Stimulated activated effector memory CD8-positive, alpha-beta T cell treated with anti-CD3 and anti-CD28 coated beads, Interleukin-12 subunit alpha, Interleukin-12 subunit beta, amount 100 ng/mL, for 72 hours (primary cell): ENCODE results near the gene TAS2R46.
"Not testable (repeated sequence)": the region's sequence is repeated elsewhere in the genome, so short reads cannot be mapped to it uniquely, and the experiment has no call there.

Source experiments
- ATAC-seq: fragments of 150-1000 bp; cut with Tn5 transposase; 2 replicates; pipeline ENCODE4 v1.10.0; 2021
- DNase-seq, 2 donors: peaks; one replicate each; pipeline ENCODE4 v3.0.0; 2021 to 2022; ENCODE audit warnings: low spot score in 2 of 2
- H3K27ac Mint-ChIP-seq: one replicate; pipeline ENCODE4 v1.8.0; 2022; ENCODE audit warnings: mild to moderate bottlenecking, mixed read lengths
- H3K36me3 Mint-ChIP-seq: one replicate; pipeline ENCODE4 v1.8.0; 2022; ENCODE audit warnings: mild to moderate bottlenecking, mixed read lengths
- H3K4me1 Mint-ChIP-seq: one replicate; pipeline ENCODE4 v1.8.0; 2022; ENCODE audit warnings: mixed read lengths
- H3K4me3 Mint-ChIP-seq: one replicate; pipeline ENCODE4 v1.8.0; 2022; ENCODE audit warnings: mild to moderate bottlenecking, mixed read lengths
- H3K9me3 Mint-ChIP-seq: one replicate; pipeline ENCODE4 v1.8.0; 2022; ENCODE audit warnings: mixed read lengths

The TAS2R46 gene

GRCh38 chr12:11067514-11067913 lies 5.4 kb upstream of the TAS2R46 start:
- Mint-ChIP-seq H3K4me3 (no peak overlapping the region), H3K9me3 (no peaks in the 10 kb centered on the region), H3K36me3 (peaks cover 6% of the 10 kb centered on the region), H3K27ac (no peak overlapping the region), H3K4me1 (peaks cover 10% of the 10 kb centered on the region)
- ATAC-seq, result no peak
- no peak for DNase-seq

DNA sequence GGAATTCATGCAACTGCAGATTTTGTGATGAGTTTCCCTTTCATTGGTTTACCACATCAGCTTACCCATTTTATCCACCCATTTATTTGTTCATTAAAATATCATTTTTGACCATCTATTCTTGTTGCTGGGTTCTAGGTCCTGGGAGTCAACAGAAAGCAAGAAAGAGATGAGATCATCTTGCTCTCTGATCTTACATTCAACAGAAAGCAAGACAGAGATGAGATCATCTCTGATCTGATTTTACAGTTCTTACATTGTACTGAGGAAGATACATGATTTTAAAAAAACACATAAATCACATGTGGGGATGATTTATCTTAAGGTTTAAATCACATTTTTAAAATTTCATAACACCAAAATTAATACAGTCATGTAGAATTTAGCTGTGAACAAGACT lies 2.3 kb downstream of the TAS2R46 start:
- ATAC-seq (no peak), DNase-seq (no peak)
- Mint-ChIP-seq H3K27ac (no peak overlapping the region), H3K36me3 (peaks cover 6% of the 10 kb centered on the region), H3K4me3 (no peak overlapping the region), H3K4me1 (no peaks in the 10 kb centered on the region), H3K9me3 (no peaks in the 10 kb centered on the region)

DNA sequence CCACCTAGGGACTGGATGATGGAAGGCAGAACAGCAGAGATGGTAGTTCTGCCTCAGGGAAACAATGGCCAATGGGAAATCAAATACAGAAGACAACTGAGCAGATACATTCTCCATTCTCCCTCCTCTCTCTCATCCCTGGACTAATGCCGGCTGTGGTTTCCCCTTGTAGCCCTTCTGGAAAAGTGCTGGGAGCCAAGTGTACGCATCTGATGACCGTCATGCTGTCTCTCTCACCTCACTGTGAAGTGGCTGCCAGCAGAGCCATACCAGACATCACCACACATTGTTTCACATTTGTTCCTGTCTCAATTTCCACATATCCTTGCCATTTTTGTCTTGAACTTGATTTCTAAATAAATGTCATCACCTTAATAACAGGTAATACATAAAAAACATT lies 3.1 kb downstream of the TAS2R46 start:
- H3K4me1 Mint-ChIP-seq, result no peaks in the 10 kb centered on the region
- no peak overlapping the region for H3K4me3 Mint-ChIP-seq
- H3K9me3 Mint-ChIP-seq, result no peaks in the 10 kb centered on the region
- DNase-seq, result no peak
- H3K27ac Mint-ChIP-seq, result no peak overlapping the region
- H3K36me3 Mint-ChIP-seq, result peaks cover 6% of the 10 kb centered on the region
- no peak for ATAC-seq

- peaks cover 5% of the 10 kb centered on the region for H3K9me3 Mint-ChIP-seq
- DNase-seq, result no peak
- ATAC-seq, result no peak
These were observed 6.8 kb downstream of the TAS2R46 start for GRCh38 chr12:11055306-11055705.

GRCh38 chr12:11049806-11050531 lies 12.1 kb downstream of the TAS2R46 start:
- peaks cover 18% of the 10 kb centered on the region for H3K36me3 Mint-ChIP-seq
- not testable (repeated sequence) for H3K4me3 Mint-ChIP-seq, H3K9me3 Mint-ChIP-seq, H3K4me1 Mint-ChIP-seq, H3K27ac Mint-ChIP-seq, DNase-seq, ATAC-seq

More at GRCh38 chr12:11055306-11055705, 6.8 kb downstream of the TAS2R46 start:
- no peak overlapping the region for H3K4me3 Mint-ChIP-seq
- peaks cover 9% of the 10 kb centered on the region for H3K36me3 Mint-ChIP-seq
- no peak overlapping the region for H3K27ac Mint-ChIP-seq
- H3K4me1 Mint-ChIP-seq, result no peaks in the 10 kb centered on the region

- H3K4me1 Mint-ChIP-seq, result peaks cover 11% of the 10 kb centered on the region
- H3K4me3 Mint-ChIP-seq, H3K9me3 Mint-ChIP-seq, DNase-seq, H3K27ac Mint-ChIP-seq, ATAC-seq: not testable (repeated sequence)
- peaks cover 25% of the 10 kb centered on the region for H3K36me3 Mint-ChIP-seq
These were observed 20.7 kb downstream of the TAS2R46 start for GRCh38 chr12:11041366-11041765.

- DNase-seq (no peak), ATAC-seq (no peak)
- Mint-ChIP-seq H3K4me3 (no peak overlapping the region), H3K27ac (peak overlapping the region; percentile 43), H3K36me3 (peaks cover 20% of the 10 kb centered on the region), H3K4me1 (peaks cover 11% of the 10 kb centered on the region), H3K9me3 (no peaks in the 10 kb centered on the region)
These were observed 21.9 kb downstream of the TAS2R46 start for GRCh38 chr12:11040162-11040561.

DNA sequence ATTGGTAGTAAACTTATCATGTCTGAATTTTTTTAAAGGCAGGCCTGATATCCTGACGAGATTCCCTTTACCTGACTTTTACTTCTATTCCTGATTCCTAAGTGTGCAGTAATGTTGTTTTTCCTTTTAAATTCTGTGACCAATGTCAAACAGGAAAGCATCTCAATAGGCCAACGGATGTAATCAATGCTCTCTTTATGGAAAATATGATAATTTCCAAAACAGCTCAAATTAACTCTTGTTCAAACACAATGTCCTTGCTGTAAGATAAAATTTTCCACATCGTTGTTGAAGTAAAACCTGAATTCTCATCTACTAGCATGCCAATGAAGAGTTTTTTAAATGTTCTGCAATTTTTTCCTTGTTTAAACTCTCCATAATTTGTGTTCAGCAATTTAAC lies 22.9 kb downstream of the TAS2R46 start:
- no peaks in the 10 kb centered on the region for H3K9me3 Mint-ChIP-seq

DNA sequence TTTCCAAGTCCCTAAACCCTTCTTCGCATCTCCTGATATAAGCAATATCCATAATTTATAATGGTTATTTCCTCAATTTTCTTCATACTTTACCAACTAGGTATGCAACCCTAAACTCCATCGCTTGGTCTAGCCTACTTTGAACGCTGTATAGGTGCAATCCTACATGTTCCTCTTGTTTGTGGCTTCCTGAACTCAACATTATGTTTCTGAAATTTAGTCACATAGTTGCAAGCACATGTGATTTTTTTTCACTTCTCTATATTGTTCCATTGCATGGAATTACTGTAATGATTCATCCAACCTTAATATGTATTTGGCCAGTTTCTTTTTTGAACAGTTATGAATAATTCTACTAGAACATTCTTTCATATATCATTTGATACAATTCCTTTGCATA lies 28.1 kb downstream of the TAS2R46 start:
- not testable (repeated sequence) for DNase-seq, H3K4me3 Mint-ChIP-seq, H3K4me1 Mint-ChIP-seq, H3K36me3 Mint-ChIP-seq, H3K9me3 Mint-ChIP-seq, H3K27ac Mint-ChIP-seq
- peak; percentile 85 for ATAC-seq

More for the DNA sequence above, 22.9 kb downstream of the TAS2R46 start:
- no peak overlapping the region for H3K27ac Mint-ChIP-seq
- peaks cover 10% of the 10 kb centered on the region for H3K4me1 Mint-ChIP-seq
- H3K4me3 Mint-ChIP-seq, result no peak overlapping the region
- no peak for ATAC-seq
- H3K36me3 Mint-ChIP-seq, result peaks cover 20% of the 10 kb centered on the region
- DNase-seq, result no peak

- ATAC-seq, result no peak
- no peaks in the 10 kb centered on the region for H3K9me3 Mint-ChIP-seq
These were observed 30.8 kb downstream of the TAS2R46 start, which contains the start of gene TAS2R31 for GRCh38 chr12:11031307-11031706. Gene TAS2R31, minus strand, starts transcription at chr12:11031407. Its CDS starts 72 bp downstream, at chr12:11031335.

DNA sequence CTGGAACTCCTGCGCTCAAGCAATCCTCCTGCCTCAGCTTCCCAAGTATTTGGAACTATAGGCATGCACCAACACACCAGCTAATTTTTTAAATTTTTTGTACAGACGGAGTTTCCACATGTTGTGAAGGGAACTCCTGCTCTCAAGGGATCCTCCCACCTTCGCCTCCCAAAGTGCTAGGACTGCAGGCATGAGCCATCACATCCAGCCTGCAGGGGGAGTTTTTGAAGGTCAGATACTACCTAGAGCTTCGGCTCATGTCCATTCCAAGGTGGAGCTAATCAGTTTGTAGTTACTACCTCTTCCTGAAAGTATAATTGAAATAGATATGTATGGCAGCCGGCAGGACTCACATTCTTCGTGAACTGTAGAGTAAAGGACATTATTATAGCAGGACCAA lies 36.0 kb downstream of the TAS2R46 start:
- Mint-ChIP-seq H3K36me3 (peaks cover 9% of the 10 kb centered on the region), H3K9me3 (peaks cover 4% of the 10 kb centered on the region), H3K4me3 (no peak overlapping the region), H3K27ac (no peak overlapping the region), H3K4me1 (peaks cover 9% of the 10 kb centered on the region)
- DNase-seq (no peak), ATAC-seq (no peak)

More at GRCh38 chr12:11031307-11031706, 30.8 kb downstream of the TAS2R46 start, which contains the start of gene TAS2R31:
- no peaks in the 10 kb centered on the region for H3K4me1 Mint-ChIP-seq
- H3K27ac Mint-ChIP-seq, result no peak within 1 kb of the TSS
- DNase-seq, result no peak
- no peaks in the 10 kb centered on the region for H3K36me3 Mint-ChIP-seq
- no peak within 1 kb of the TSS for H3K4me3 Mint-ChIP-seq

- no peak overlapping the region for H3K4me3 Mint-ChIP-seq
- peaks cover 4% of the 10 kb centered on the region for H3K9me3 Mint-ChIP-seq
- ATAC-seq (no peak), DNase-seq (no peak)
- H3K36me3 Mint-ChIP-seq, result peaks cover 14% of the 10 kb centered on the region
- H3K4me1 Mint-ChIP-seq, result peaks cover 9% of the 10 kb centered on the region
- no peak overlapping the region for H3K27ac Mint-ChIP-seq
These were observed 38.7 kb downstream of the TAS2R46 start for GRCh38 chr12:11023387-11023786.

DNA sequence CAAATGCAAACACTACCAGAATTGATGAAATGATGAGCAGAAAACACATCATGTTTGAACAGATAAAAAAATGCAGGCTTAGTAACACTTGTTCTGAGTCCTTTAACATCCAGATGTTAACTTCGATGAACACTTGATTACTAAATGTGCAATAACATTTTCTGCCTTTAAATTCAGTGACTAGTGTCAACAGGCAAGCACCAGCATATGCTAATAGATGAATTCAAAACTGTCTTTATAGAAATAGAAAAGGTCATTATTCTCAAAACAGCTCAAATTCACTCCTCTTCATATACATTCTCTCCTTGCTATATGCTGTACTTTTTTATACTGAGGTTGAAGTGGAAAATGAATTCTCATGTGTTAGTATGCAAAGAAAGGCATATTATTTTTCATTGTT lies 39.6 kb downstream of the TAS2R46 start, which contains the start of gene TAS2R19:
Gene TAS2R19 (minus strand): TSS at position 101 of the 400 bp plus-strand sequence. CDS start 49 bp downstream, at position 52.
- Mint-ChIP-seq H3K4me1 (peaks cover 9% of the 10 kb centered on the region), H3K36me3 (peaks cover 20% of the 10 kb centered on the region), H3K4me3 (no peak within 1 kb of the TSS), H3K9me3 (peaks cover 4% of the 10 kb centered on the region), H3K27ac (no peak within 1 kb of the TSS)
- no peak for ATAC-seq
- no peak for DNase-seq

GRCh38 chr12:11016937-11017336 lies 45.2 kb downstream of the TAS2R46 start:
- Mint-ChIP-seq H3K4me3 (no peak overlapping the region), H3K4me1 (peaks cover 12% of the 10 kb centered on the region)
- no peak for ATAC-seq

GRCh38 chr12:11015775-11016430 lies 46.2 kb downstream of the TAS2R46 start:
- DNase-seq, result no peak
- H3K9me3 Mint-ChIP-seq, result no peaks in the 10 kb centered on the region
- H3K27ac Mint-ChIP-seq, result no peak overlapping the region
- H3K4me3 Mint-ChIP-seq, result no peak overlapping the region
- no peak for ATAC-seq
- peaks cover 6% of the 10 kb centered on the region for H3K4me1 Mint-ChIP-seq
- peaks cover 11% of the 10 kb centered on the region for H3K36me3 Mint-ChIP-seq

More at GRCh38 chr12:11016937-11017336, 45.2 kb downstream of the TAS2R46 start:
- peaks cover 11% of the 10 kb centered on the region for H3K36me3 Mint-ChIP-seq
- no peaks in the 10 kb centered on the region for H3K9me3 Mint-ChIP-seq
- no peak overlapping the region for H3K27ac Mint-ChIP-seq
- no peak for DNase-seq

- DNase-seq (no peak), ATAC-seq (no peak)
- peaks cover 11% of the 10 kb centered on the region for H3K36me3 Mint-ChIP-seq
- H3K27ac Mint-ChIP-seq, result no peak overlapping the region
- H3K4me3 Mint-ChIP-seq, result no peak overlapping the region
- H3K4me1 Mint-ChIP-seq, result peaks cover 6% of the 10 kb centered on the region
- H3K9me3 Mint-ChIP-seq, result no peaks in the 10 kb centered on the region
These were observed 47.9 kb downstream of the TAS2R46 start for GRCh38 chr12:11014234-11014633.
